Hippocampal formation (tissue), 2 donors: Measurements from ENCODE around the gene ERFE.

Experiments used
- DNase-seq, 2 donors: peaks; one replicate each; lab custom pipeline; 2025; lab: John Stamatoyannopoulos, UW

The ERFE gene

GRCh38 chr2:238139196-238140039, 19.4 kb upstream of the ERFE start:
- DNase-seq: no peak

- no peak for DNase-seq
These were observed 18.7 kb upstream of the ERFE start for GRCh38 chr2:238140040-238140439.

- DNase-seq: no peak
These were observed 17.8 kb upstream of the ERFE start for GRCh38 chr2:238140721-238141540.

- no peak for DNase-seq
These were observed 17.0 kb upstream of the ERFE start for GRCh38 chr2:238141541-238142318.

- DNase-seq: no peak
These were observed 16.2 kb upstream of the ERFE start for GRCh38 chr2:238142382-238143205.

GRCh38 chr2:238143239-238143951, 15.4 kb upstream of the ERFE start:
- no peak for DNase-seq

GRCh38 chr2:238144262-238144661, 14.5 kb upstream of the ERFE start:
- no peak for DNase-seq

GRCh38 chr2:238145046-238145445, 13.7 kb upstream of the ERFE start:
- DNase-seq: no peak

- no peak for DNase-seq
These were observed 12.9 kb upstream of the ERFE start for GRCh38 chr2:238145851-238146250.

- DNase-seq: no peak
These were observed 11.8 kb upstream of the ERFE start for GRCh38 chr2:238146884-238147544.

GRCh38 chr2:238148981-238149380, 9.8 kb upstream of the ERFE start:
- DNase-seq: no peak

GRCh38 chr2:238149841-238150572, 8.8 kb upstream of the ERFE start:
- DNase-seq: no peak

- DNase-seq: no peak
These were observed 8.1 kb upstream of the ERFE start for GRCh38 chr2:238150686-238151085.

- DNase-seq: no peak
These were observed 7.6 kb upstream of the ERFE start for GRCh38 chr2:238151205-238151604.

GRCh38 chr2:238151628-238152235, 7.0 kb upstream of the ERFE start:
- no peak for DNase-seq

GRCh38 chr2:238152771-238153688, 5.7 kb upstream of the ERFE start:
- DNase-seq: no peak

GRCh38 chr2:238154570-238154969, 4.2 kb upstream of the ERFE start:
- DNase-seq: no peak
